ENCODE results near the gene MEMO1.
"Not testable (repeated sequence)": the region's sequence is repeated elsewhere in the genome, so short reads cannot be mapped to it uniquely, and the experiment has no call there.

Gene MEMO1

DNA sequence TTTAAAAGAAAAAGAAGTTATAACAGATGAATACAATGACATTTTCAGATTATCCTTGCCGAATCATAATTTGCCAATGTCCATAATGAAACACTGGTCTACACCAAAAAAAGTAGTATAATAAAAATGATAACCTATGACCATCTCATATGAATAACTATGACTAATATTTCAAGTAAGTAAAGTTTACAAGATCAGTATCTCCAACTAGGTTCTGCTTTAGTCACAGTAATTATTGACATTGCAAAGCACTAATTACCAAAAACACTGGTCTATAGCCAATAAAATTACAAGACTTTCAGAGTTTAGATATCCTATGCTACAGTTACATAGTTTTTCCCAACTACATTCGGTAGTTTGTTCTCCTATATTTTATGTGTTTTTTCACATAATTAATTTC, 136.7 kb downstream of the MEMO1 start:
- ChIA-PET CTCF (no interaction called here), POLR2A (no interaction called here)
- no peak for DNase-seq (ENCODE audit: extremely low spot score)
- TF ChIP-seq, protein P1, sequence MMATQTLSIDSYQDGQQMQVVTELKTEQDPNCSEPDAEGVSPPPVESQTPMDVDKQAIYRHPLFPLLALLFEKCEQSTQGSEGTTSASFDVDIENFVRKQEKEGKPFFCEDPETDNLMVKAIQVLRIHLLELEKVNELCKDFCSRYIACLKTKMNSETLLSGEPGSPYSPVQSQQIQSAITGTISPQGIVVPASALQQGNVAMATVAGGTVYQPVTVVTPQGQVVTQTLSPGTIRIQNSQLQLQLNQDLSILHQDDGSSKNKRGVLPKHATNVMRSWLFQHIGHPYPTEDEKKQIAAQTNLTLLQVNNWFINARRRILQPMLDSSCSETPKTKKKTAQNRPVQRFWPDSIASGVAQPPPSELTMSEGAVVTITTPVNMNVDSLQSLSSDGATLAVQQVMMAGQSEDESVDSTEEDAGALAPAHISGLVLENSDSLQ (IDR thresholded peaks at IDR 0.05) = no peak
- TF ChIP-seq ELF4 (IDR thresholded peaks at IDR 0.05) (no peak), FOXK2 (IDR thresholded peaks at IDR 0.05) (no peak), TARDBP (IDR thresholded peaks at IDR 0.05) (no peak), ZNF384 (IDR thresholded peaks at IDR 0.05) (no peak), LEF1 (IDR thresholded peaks at IDR 0.05; ENCODE audit: borderline replicate concordance) (no peak), ARNT (IDR thresholded peaks at IDR 0.05) (no peak), FOXM1 (IDR thresholded peaks at IDR 0.05; ENCODE audit: borderline replicate concordance) (no peak), HDGF (IDR thresholded peaks at IDR 0.05; ENCODE audit: borderline replicate concordance) (no peak), CTBP1 (IDR thresholded peaks at IDR 0.05; ENCODE audit: borderline replicate concordance) (no peak), FOXA1 (IDR thresholded peaks at IDR 0.05) (no peak)

DNA sequence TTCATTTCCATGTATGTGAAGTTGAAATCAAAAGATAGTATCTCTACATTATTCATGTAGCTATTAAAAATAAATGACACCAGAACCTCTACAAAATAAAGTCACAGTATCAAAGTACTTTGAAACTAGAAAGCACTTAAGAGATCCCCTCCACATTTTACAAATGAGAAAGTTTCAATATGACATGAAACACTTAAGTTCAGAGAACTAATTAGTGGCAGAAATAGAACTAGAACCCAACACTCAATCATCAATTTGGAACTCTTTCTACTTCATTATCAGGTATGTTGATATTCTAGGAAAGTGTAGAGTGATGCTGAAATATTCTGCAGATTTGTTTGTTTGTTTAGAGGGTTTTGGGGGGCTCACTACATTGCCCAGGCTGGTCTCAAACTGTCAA, 145.6 kb downstream of the MEMO1 start:
- no peak for DNase-seq (ENCODE audit: extremely low spot score)
- no peak for TF ChIP-seq FOXA1 (IDR thresholded peaks at IDR 0.05)
- no peak for TF ChIP-seq HDGF (IDR thresholded peaks at IDR 0.05; ENCODE audit: borderline replicate concordance)
- no peak for TF ChIP-seq FOXM1 (IDR thresholded peaks at IDR 0.05; ENCODE audit: borderline replicate concordance)
- no peak for TF ChIP-seq SP1 (IDR thresholded peaks at IDR 0.05)
- TF ChIP-seq ELF4 (IDR thresholded peaks at IDR 0.05) = no peak
- TF ChIP-seq CTBP1 (IDR thresholded peaks at IDR 0.05; ENCODE audit: borderline replicate concordance) = no peak
- TF ChIP-seq ZNF384 (IDR thresholded peaks at IDR 0.05) = no peak
- TF ChIP-seq SUZ12 (IDR thresholded peaks at IDR 0.05) = no peak
- no peak for TF ChIP-seq BHLHE40 (IDR thresholded peaks at IDR 0.05; ENCODE audit: borderline replicate concordance)
- no peak for TF ChIP-seq LEF1 (IDR thresholded peaks at IDR 0.05; ENCODE audit: borderline replicate concordance)
- TF ChIP-seq FOXK2 (IDR thresholded peaks at IDR 0.05) = no peak
- TF ChIP-seq TARDBP (IDR thresholded peaks at IDR 0.05) = no peak
- no peak for TF ChIP-seq L3MBTL2 (conservative IDR thresholded peaks at IDR 0.05)
- ChIA-PET CTCF (no interaction called here), POLR2A (no interaction called here)

DNA sequence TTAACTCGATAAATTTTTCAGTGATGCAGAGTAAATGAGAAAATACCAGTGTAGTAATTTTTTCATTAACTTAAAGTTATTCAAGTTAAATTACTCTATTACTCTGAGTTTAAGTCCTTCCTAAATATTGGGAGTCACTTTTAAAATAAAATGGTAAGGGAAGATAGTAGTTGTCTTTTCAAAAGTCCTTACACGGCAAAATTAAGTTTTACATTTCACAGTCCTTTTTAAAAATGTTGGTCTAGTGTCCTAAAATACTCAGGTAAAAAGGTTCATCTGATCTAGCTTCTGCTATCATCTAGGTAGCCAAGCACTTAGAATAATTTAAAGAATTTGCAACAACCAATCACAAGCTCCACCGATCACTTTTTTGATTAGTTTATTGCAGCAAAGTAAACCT, 146.9 kb downstream of the MEMO1 start:
- no peak for TF ChIP-seq TARDBP (IDR thresholded peaks at IDR 0.05)
- no peak for TF ChIP-seq SP1 (IDR thresholded peaks at IDR 0.05)
- TF ChIP-seq FOXK2 (IDR thresholded peaks at IDR 0.05) = no peak
- POLR2A ChIA-PET = no interaction called here

DNA sequence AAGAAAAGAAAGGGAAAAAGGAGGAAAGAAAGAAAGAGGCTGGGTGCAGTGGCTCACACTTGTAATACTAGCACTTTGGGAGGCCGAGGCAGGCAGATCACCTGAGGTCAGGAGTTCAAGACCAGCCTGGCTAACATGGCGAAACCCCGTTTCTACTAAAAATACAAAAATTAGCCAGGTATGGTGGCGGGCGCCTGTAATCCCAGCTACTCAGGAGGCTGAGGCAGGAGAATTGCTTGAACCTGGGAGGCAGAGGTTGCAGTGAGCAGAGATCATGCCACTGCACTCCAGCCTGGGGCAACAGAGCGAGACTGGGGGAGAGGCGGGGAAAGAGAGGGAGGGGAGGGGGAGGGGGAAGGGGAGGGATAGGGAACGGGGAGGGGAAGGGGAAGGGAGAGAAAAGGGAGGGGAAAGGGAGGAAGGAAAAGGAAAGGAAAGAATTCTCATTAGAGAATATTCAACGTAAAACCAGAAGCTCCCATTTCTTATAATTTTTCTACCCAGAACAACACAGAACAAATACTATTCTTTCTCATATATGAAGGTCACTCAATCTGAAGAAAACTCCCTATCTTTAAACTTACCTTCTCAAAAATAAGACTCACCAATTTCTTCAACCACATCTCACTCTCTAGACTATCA, 147.7 kb downstream of the MEMO1 start:
- POLR2A ChIA-PET; DNase-seq (ENCODE audit: extremely low spot score); CTCF ChIA-PET: not testable (repeated sequence)

More for the DNA sequence above, 146.9 kb downstream of the MEMO1 start:
- DNase-seq (ENCODE audit: extremely low spot score) = no peak
- CTCF ChIA-PET = no interaction called here

DNA sequence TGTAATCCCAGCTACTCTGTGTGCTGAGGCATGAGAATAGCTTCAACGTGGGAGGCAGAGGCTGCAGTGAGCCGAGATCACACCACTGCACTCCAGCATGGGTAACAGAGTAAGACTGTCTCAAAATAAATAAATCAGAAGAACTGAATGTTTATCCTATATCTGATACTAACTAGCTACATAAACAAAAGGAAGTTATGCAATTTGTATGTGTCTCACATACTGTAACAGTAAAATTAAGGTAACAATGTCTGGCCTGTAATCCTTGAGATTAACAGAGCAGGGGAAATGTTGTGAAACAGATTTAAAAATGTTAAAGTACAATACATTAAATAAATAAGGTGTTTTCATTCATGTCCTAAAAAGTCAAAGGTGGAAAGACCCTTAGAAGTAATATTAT, 150.8 kb downstream of the MEMO1 start:
- CTCF ChIA-PET = no interaction called here
- POLR2A ChIA-PET = no interaction called here
- DNase-seq (ENCODE audit: extremely low spot score) = no peak
- TF ChIP-seq L3MBTL2 (conservative IDR thresholded peaks at IDR 0.05) (no peak), CTBP1 (IDR thresholded peaks at IDR 0.05; ENCODE audit: borderline replicate concordance) (no peak), ZNF384 (IDR thresholded peaks at IDR 0.05) (no peak), BHLHE40 (IDR thresholded peaks at IDR 0.05; ENCODE audit: borderline replicate concordance) (no peak), NFRKB (IDR thresholded peaks at IDR 0.05) (no peak), HDGF (IDR thresholded peaks at IDR 0.05; ENCODE audit: borderline replicate concordance) (no peak), SUZ12 (IDR thresholded peaks at IDR 0.05) (no peak), LEF1 (IDR thresholded peaks at IDR 0.05; ENCODE audit: borderline replicate concordance) (no peak), SP1 (IDR thresholded peaks at IDR 0.05) (no peak), TARDBP (IDR thresholded peaks at IDR 0.05) (no peak), ARNT (IDR thresholded peaks at IDR 0.05) (no peak), ELF4 (IDR thresholded peaks at IDR 0.05) (no peak), FOXA1 (IDR thresholded peaks at IDR 0.05) (no peak), FOXM1 (IDR thresholded peaks at IDR 0.05; ENCODE audit: borderline replicate concordance) (no peak), FOXK2 (IDR thresholded peaks at IDR 0.05) (no peak)
- TF ChIP-seq, protein P1 (IDR thresholded peaks at IDR 0.05) = no peak

DNA sequence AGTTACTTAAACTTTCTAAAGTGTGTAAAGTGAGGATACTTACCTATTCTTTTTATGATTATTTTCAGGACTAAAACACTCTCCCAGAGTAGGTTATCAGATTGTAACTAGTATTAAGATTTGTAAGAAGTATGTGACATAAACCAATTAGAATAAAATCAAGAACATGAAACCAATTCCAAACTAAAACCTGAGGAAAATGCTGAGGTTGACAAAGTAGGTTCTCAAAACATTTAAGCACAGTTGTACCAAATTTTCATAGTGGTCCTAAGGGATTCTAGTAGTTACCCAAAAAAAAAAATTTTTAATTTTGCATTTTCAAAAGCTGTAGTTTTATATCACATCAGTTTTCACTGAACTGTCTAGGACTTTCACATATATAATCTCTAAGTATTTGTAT, 157.3 kb downstream of the MEMO1 start:
- TF ChIP-seq NFRKB (IDR thresholded peaks at IDR 0.05) = no peak
- no peak for TF ChIP-seq FOXK2 (IDR thresholded peaks at IDR 0.05)
- TF ChIP-seq FOXM1 (IDR thresholded peaks at IDR 0.05; ENCODE audit: borderline replicate concordance) = no peak
- TF ChIP-seq L3MBTL2 (conservative IDR thresholded peaks at IDR 0.05) = no peak
- no peak for TF ChIP-seq ELF4 (IDR thresholded peaks at IDR 0.05)
- TF ChIP-seq ARNT (IDR thresholded peaks at IDR 0.05) = no peak
- POLR2A ChIA-PET = no interaction called here
- CTCF ChIA-PET = no interaction called here
- DNase-seq (ENCODE audit: extremely low spot score) = no peak

DNA sequence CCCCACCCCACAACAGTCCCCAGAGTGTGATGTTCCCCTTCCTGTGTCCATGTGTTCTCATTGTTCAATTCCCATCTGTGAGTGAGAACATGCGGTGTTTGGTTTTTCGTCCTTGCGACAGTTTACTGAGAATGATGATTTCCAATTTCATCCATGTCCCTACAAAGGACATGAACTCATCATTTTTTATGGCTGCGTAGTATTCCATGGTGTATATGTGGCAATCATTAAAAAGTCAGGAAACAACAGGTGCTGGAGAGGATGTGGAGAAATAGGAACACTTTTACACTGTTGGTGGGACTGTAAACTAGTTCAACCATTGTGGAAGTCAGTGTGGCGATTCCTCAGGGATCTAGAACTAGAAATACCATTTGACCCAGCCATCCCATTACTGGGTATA, 168.7 kb downstream of the MEMO1 start:
- DNase-seq (ENCODE audit: extremely low spot score); POLR2A ChIA-PET; CTCF ChIA-PET: not testable (repeated sequence)

DNA sequence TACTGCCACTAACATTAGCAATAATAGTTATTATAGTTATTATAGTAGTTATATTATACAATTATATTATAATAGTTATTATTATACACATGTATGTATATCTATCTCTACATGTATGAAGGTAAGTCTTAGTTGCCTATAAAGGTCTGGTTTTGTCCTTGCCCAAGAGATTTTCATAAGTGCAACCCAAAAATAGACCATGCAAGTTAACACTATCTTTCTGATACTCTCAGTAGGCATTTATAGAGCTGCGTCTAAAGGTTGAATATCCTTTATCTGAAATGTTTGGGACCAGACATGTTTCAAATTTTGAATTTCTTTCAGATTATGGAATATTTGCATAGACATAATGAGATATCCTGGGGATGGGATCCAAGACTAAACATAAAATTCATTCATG, 175.4 kb downstream of the MEMO1 start:
- DNase-seq (ENCODE audit: extremely low spot score) = no peak
- CTCF ChIA-PET = no interaction called here
- POLR2A ChIA-PET = no interaction called here
- TF ChIP-seq FOXA1 (IDR thresholded peaks at IDR 0.05) (no peak), ZNF384 (IDR thresholded peaks at IDR 0.05) (no peak), SUZ12 (IDR thresholded peaks at IDR 0.05) (no peak), CTBP1 (IDR thresholded peaks at IDR 0.05; ENCODE audit: borderline replicate concordance) (no peak), ELF4 (IDR thresholded peaks at IDR 0.05) (no peak), BHLHE40 (IDR thresholded peaks at IDR 0.05; ENCODE audit: borderline replicate concordance) (no peak), FOXK2 (IDR thresholded peaks at IDR 0.05) (no peak), NFRKB (IDR thresholded peaks at IDR 0.05) (no peak), TARDBP (IDR thresholded peaks at IDR 0.05) (no peak), SP1 (IDR thresholded peaks at IDR 0.05) (no peak), LEF1 (IDR thresholded peaks at IDR 0.05; ENCODE audit: borderline replicate concordance) (no peak), HDGF (IDR thresholded peaks at IDR 0.05; ENCODE audit: borderline replicate concordance) (no peak), FOXM1 (IDR thresholded peaks at IDR 0.05; ENCODE audit: borderline replicate concordance) (no peak), L3MBTL2 (conservative IDR thresholded peaks at IDR 0.05) (no peak), ARNT (IDR thresholded peaks at IDR 0.05) (no peak)
- TF ChIP-seq, protein P1 (IDR thresholded peaks at IDR 0.05) = no peak
